B cell (primary cell): ENCODE results near the gene MICALL2. TPM values are rescaled to one million over a fixed set of nuclear protein-coding genes. Genes with fewer than 3 reads are reported as not detected.

Source experiments
- ATAC-seq: fragments of 200-7000 bp; cut with Tn5 transposase; one replicate; pipeline ENCODE4 v1.10.0; 2021; ENCODE audit warnings: low read depth, mild to moderate bottlenecking, moderate number of reproducible peaks, moderate library complexity
- CTCF ChIA-PET: fragments of 350-600 bp; sonication (Branson Sonifier 250); formaldehyde crosslinking; loops from one replicate; lab custom pipeline; 2021; ENCODE audit warnings: antibody characterized with exemption, inconsistent platforms; lab: Charles Lee
- POLR2A ChIA-PET: fragments of 350-600 bp; sonication (Branson Sonifier 250); formaldehyde crosslinking; loops from one replicate; lab custom pipeline; 2021; ENCODE audit warnings: antibody characterized with exemption; lab: Charles Lee
- DNase-seq: peaks from one replicate; pipeline ENCODE4 v3.0.0; 2013
- H2AFZ ChIP-seq: 2 replicates; pipeline ENCODE4 v1.6.1; 2012; ENCODE audit warnings: mild to moderate bottlenecking, low read depth, low read length; ENCODE audit not compliant: insufficient read depth, poor library complexity, severe bottlenecking
- H3K27ac ChIP-seq, 2 donors: 1 replicate in 1 of 2; 2 replicates in 1 of 2; pipeline ENCODE4 v1.5.1; 2012 to 2013; ENCODE audit warnings: low read length in 2 of 2, mild to moderate bottlenecking in 2 of 2, moderate library complexity in 1 of 2
- H3K27me3 ChIP-seq, 4 experiments: fragments of 200-600 bp in 1 of 4; sonication (generic) in 1 of 4; replicated peaks in 1 of 4; 1 replicate in 2 of 4; 2 replicates in 2 of 4; pipeline versions ENCODE4 v1.6.1 to v1.7.0; 2013 to 2016; ENCODE audit warnings: low read length in 3 of 4, mild to moderate bottlenecking in 2 of 4, mixed read lengths in 1 of 4, moderate library complexity in 1 of 4; ENCODE audit not compliant: insufficient read depth in 4 of 4, control insufficient read depth in 3 of 4; ENCODE audit errors: control extremely low read depth in 1 of 4
- H3K36me3 ChIP-seq, 2 experiments: replicated peaks in 1 of 2; 1 replicate in 1 of 2; 2 replicates in 1 of 2; pipeline versions ENCODE4 v1.6.1 to v1.7.1; 2013; ENCODE audit warnings: low read length in 1 of 2; ENCODE audit not compliant: insufficient read depth in 2 of 2, control insufficient read depth in 1 of 2; ENCODE audit errors: control extremely low read depth in 1 of 2, extremely low read depth in 1 of 2
- H3K4me1 ChIP-seq, 2 donors: fragments of 200-600 bp in 1 of 2; sonication (generic) in 1 of 2; 1 replicate in 1 of 2; 2 replicates in 1 of 2; pipeline versions ENCODE4 v1.5.1 to v1.6.1; 2013 to 2017; ENCODE audit warnings: low read length in 2 of 2; ENCODE audit not compliant: control insufficient read depth in 2 of 2, insufficient read depth in 2 of 2
- H3K4me2 ChIP-seq: replicated peaks from 2 replicates; pipeline ENCODE3; 2012; ENCODE audit warnings: mild to moderate bottlenecking, low read depth, low read length; ENCODE audit not compliant: poor library complexity, severe bottlenecking
- H3K4me3 ChIP-seq, 5 experiments: fragments of 200-600 bp in 1 of 5; sonication (generic) in 1 of 5; 1 replicate in 3 of 5; 2 replicates in 2 of 5; pipeline versions ENCODE4 v1.5.1 to v1.7.0; 2011 to 2016; ENCODE audit warnings: low read length in 4 of 5, mild to moderate bottlenecking in 4 of 5, low read depth in 2 of 5, control low read depth in 1 of 5, moderate library complexity in 1 of 5; ENCODE audit not compliant: insufficient read depth in 1 of 5; ENCODE audit errors: control extremely low read depth in 1 of 5, extremely low read depth in 1 of 5
- H3K79me2 ChIP-seq: fragments of 200-600 bp; sonication (generic); one replicate; pipeline ENCODE4 v1.6.0; 2016; ENCODE audit warnings: low read length; ENCODE audit not compliant: control insufficient read depth, insufficient read depth
- H3K9ac ChIP-seq: fragments of 200-600 bp; sonication (generic); 2 replicates; pipeline ENCODE4 v1.6.1; 2017; ENCODE audit warnings: mild to moderate bottlenecking, low read length, moderate library complexity
- H3K9me3 ChIP-seq, 3 donors: one replicate each; pipeline versions ENCODE4 v1.6.1 to v1.7.1; 2013; ENCODE audit warnings: low read length in 2 of 3; ENCODE audit not compliant: control insufficient read depth in 2 of 3, insufficient read depth in 1 of 3; ENCODE audit errors: control extremely low read depth in 1 of 3
- H4K20me1 ChIP-seq: 2 replicates; pipeline ENCODE4 v1.6.0; 2012; ENCODE audit warnings: mild to moderate bottlenecking, low read length; ENCODE audit not compliant: insufficient read depth, control insufficient read depth, poor library complexity, severe bottlenecking
- H3K27ac Mint-ChIP-seq: one replicate; pipeline ENCODE4 v1.8.0; 2021; ENCODE audit warnings: mixed read lengths
- H3K27me3 Mint-ChIP-seq: one replicate; pipeline ENCODE4 v1.8.0; 2021; ENCODE audit warnings: mixed read lengths
- H3K4me1 Mint-ChIP-seq: one replicate; pipeline ENCODE4 v1.8.0; 2021; ENCODE audit warnings: mixed read lengths
- H3K4me3 Mint-ChIP-seq: one replicate; pipeline ENCODE4 v1.8.0; 2021; ENCODE audit warnings: mixed read lengths
- H3K9me3 Mint-ChIP-seq: one replicate; pipeline ENCODE4 v1.8.0; 2022; ENCODE audit warnings: mixed read lengths; ENCODE audit not compliant: insufficient read depth
- EZH2 ChIP-seq: IDR thresholded peaks from 2 replicates; pipeline ENCODE4 v1.6.1; 2012; ENCODE audit warnings: borderline replicate concordance, low read depth, mild to moderate bottlenecking, moderate library complexity, low read length; ENCODE audit not compliant: insufficient read depth, poor library complexity, severe bottlenecking
- WGBS: methylation state at CpG from one replicate; pipeline ENCODE4 v1.1.5; 2013; ENCODE audit warnings: missing lambda C conversion rate; ENCODE audit not compliant: insufficient coverage; 5-methylcytosine and 5-hydroxymethylcytosine counted together
- intact Hi-C: fragments of 100-400 bp; cut with micrococcal nuclease; formaldehyde crosslinking; loops from one replicate; pipeline ENCODE4 v1.10.0; 2022
- polyA plus RNA-seq: library from polyadenylated mRNA; depleted of rRNA; stranded (reverse); fragments of >200 nt; gene quantifications from 2 replicates; pipeline ENCODE4 v1.2.3, GENCODE V29; 2012
- total RNA-seq, 2 donors: library from RNA; stranded (reverse); fragments of 120-200 nt in 1 of 2; gene quantifications; 1 replicate in 1 of 2; 2 replicates in 1 of 2; pipeline versions ENCODE4 v1.2.3 to v1.2.4, GENCODE V29; 2013 to 2022
- TF ChIP-seq, protein P1 (sequence below): fragments of 200-600 bp; IDR thresholded peaks from one replicate; pipeline ENCODE4 v1.8.0; 2022; ENCODE audit warnings: antibody characterized with exemption, mild to moderate bottlenecking

The MICALL2 gene
- total and polyA plus RNA-seq, 2 donors (not counting 1 experiment from before 2014, with no cell fraction given): 0.85 to 0.94 TPM

DNA sequence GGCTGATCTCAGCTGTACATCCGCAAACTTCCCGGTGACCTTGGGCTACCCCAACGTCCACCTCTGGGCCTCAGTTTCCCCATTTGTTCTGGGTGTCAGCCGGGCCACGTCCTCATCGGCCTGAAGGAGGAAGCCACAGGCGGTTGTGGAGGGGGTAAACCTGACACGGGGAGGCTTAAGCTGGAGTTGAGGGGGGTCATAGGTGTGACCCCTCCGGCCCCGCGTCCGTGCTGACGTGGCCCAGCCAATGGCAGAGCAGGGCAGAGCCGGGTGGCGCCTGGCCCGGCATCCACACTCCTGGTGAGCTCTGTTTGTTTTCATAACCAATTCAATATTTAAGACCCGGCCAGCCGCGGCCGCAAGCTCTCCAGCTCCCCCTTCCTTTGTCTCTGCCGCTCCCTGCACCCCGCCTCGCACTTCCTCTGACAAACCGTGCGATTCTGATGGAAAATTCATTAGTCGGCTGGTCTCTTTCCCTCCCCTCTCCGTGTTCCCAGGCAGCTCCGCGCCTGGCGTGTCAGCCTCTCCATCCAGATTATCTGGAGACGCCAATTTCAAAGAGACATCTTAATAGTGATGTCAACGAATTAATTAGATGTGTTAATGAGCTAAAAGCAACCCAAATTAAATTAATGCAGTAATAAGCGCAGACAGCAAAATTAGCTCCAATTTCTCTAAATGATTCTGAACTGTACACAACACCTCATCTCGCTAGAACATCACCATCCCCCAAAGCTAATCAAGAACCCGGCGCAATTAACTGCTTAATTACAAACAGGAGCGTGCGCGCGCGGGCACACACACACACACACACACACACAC is 55.4 kb downstream of the MICALL2 start:
- peaks cover 54% of the 10 kb centered on the region for H3K27me3 Mint-ChIP-seq
- Histone ChIP-seq H3K4me2 (no peak overlapping the region), H3K36me3 (no peaks in the 10 kb centered on the region), H3K4me1 (peaks cover 0 to 4% of the 10 kb centered on the region in 2 donors), H3K27ac (no peak overlapping the region), H4K20me1 (no peaks in the 10 kb centered on the region), H2AFZ (no peak overlapping the region), H3K79me2 (no peaks in the 10 kb centered on the region), H3K9me3 (peaks cover 0 to 27% (median 3%) of the 10 kb centered on the region in 3 donors), H3K9ac (no peak overlapping the region), H3K4me3 (no peak overlapping the region), H3K27me3 (peaks cover 0 to 36% (median 13%) of the 10 kb centered on the region in 4 experiments)
- TF ChIP-seq, protein P1, sequence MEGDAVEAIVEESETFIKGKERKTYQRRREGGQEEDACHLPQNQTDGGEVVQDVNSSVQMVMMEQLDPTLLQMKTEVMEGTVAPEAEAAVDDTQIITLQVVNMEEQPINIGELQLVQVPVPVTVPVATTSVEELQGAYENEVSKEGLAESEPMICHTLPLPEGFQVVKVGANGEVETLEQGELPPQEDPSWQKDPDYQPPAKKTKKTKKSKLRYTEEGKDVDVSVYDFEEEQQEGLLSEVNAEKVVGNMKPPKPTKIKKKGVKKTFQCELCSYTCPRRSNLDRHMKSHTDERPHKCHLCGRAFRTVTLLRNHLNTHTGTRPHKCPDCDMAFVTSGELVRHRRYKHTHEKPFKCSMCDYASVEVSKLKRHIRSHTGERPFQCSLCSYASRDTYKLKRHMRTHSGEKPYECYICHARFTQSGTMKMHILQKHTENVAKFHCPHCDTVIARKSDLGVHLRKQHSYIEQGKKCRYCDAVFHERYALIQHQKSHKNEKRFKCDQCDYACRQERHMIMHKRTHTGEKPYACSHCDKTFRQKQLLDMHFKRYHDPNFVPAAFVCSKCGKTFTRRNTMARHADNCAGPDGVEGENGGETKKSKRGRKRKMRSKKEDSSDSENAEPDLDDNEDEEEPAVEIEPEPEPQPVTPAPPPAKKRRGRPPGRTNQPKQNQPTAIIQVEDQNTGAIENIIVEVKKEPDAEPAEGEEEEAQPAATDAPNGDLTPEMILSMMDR: no peak
- no peak for TF ChIP-seq EZH2
- no peak for DNase-seq
- intact Hi-C loops: no loop called here
- H3K9me3 Mint-ChIP-seq: no peaks in the 10 kb centered on the region
- no peak overlapping the region for H3K27ac Mint-ChIP-seq
- POLR2A ChIA-PET: no interaction called here
- CTCF ChIA-PET: no interaction called here
- H3K4me1 Mint-ChIP-seq: peaks cover 4% of the 10 kb centered on the region
- no peak overlapping the region for H3K4me3 Mint-ChIP-seq
- no peak for ATAC-seq
- WGBS: 8% methylated on average over 27 of the region's 41 CpGs
